Astrocyte (in vitro differentiated cells and primary cell): ENCODE measurements around the gene SBF2. TPM values are rescaled to one million over a fixed set of nuclear protein-coding genes. Genes with fewer than 3 reads are reported as not detected.
"Not testable (repeated sequence)": the region's sequence is repeated elsewhere in the genome, so short reads cannot be mapped to it uniquely, and the experiment has no call there.

Source experiments
- DNase-seq: peaks from one replicate; pipeline ENCODE4 v3.0.0-alpha.2; 2010; ENCODE audit warnings: low read depth
- FAIRE-seq: peaks from 2 replicates; lab custom pipeline; 2011; peaks lifted over from hg19 to GRCh38; lab: Jason Lieb, UNC
- H2AFZ ChIP-seq: 2 replicates; pipeline ENCODE4 v1.6.0; 2012; ENCODE audit warnings: low read depth, low read length, inconsistent platforms
- H3K27ac ChIP-seq: 2 replicates; pipeline ENCODE4 v1.5.1; 2011; ENCODE audit warnings: low read depth, low read length, inconsistent platforms
- H3K27me3 ChIP-seq: 2 replicates; pipeline ENCODE4 v1.6.0; 2011; ENCODE audit warnings: low read length, inconsistent platforms; ENCODE audit not compliant: insufficient read depth
- H3K36me3 ChIP-seq: 2 replicates; pipeline ENCODE4 v1.5.1; 2011; ENCODE audit warnings: low read length, inconsistent platforms; ENCODE audit not compliant: insufficient read depth
- H3K4me1 ChIP-seq: 2 replicates; pipeline ENCODE4 v1.5.1; 2011; ENCODE audit warnings: low read length, inconsistent platforms; ENCODE audit not compliant: insufficient read depth
- H3K4me2 ChIP-seq: 2 replicates; pipeline ENCODE4 v1.6.0; 2012; ENCODE audit warnings: low read length, inconsistent platforms
- H3K4me3 ChIP-seq: 2 replicates; pipeline ENCODE4 v1.5.1; 2011; ENCODE audit warnings: low read depth, mild to moderate bottlenecking, low read length, inconsistent platforms; ENCODE audit not compliant: insufficient read depth
- H3K79me2 ChIP-seq: 2 replicates; pipeline ENCODE4 v1.6.0; 2012; ENCODE audit warnings: mild to moderate bottlenecking, low read length, inconsistent platforms; ENCODE audit not compliant: insufficient read depth
- H3K9ac ChIP-seq: 2 replicates; pipeline ENCODE4 v1.6.0; 2012; ENCODE audit warnings: mild to moderate bottlenecking, low read length, inconsistent platforms
- H3K9me3 ChIP-seq: 2 replicates; pipeline ENCODE4 v1.5.1; 2012; ENCODE audit warnings: low read depth, mild to moderate bottlenecking, low read length, inconsistent platforms; ENCODE audit not compliant: insufficient read depth
- H4K20me1 ChIP-seq: 2 replicates; pipeline ENCODE4 v1.6.0; 2012; ENCODE audit warnings: low read length, inconsistent platforms; ENCODE audit not compliant: insufficient read depth
- H3K27ac Mint-ChIP-seq: one replicate; pipeline ENCODE4 v1.8.0; 2021; ENCODE audit warnings: mild to moderate bottlenecking, mixed read lengths; ENCODE audit not compliant: unreplicated experiment
- H3K27me3 Mint-ChIP-seq: one replicate; pipeline ENCODE4 v1.8.0; 2021; ENCODE audit warnings: low read depth, mixed read lengths; ENCODE audit not compliant: unreplicated experiment
- H3K36me3 Mint-ChIP-seq: one replicate; pipeline ENCODE4 v1.8.0; 2021; ENCODE audit warnings: low read depth, mixed read lengths; ENCODE audit not compliant: unreplicated experiment
- H3K4me1 Mint-ChIP-seq: one replicate; pipeline ENCODE4 v1.8.0; 2021; ENCODE audit warnings: low read depth, mixed read lengths; ENCODE audit not compliant: unreplicated experiment
- H3K4me3 Mint-ChIP-seq: one replicate; pipeline ENCODE4 v1.8.0; 2021; ENCODE audit warnings: mild to moderate bottlenecking, moderate library complexity, mixed read lengths; ENCODE audit not compliant: unreplicated experiment
- H3K9me3 Mint-ChIP-seq: one replicate; pipeline ENCODE4 v1.8.0; 2021; ENCODE audit warnings: mild to moderate bottlenecking, mixed read lengths; ENCODE audit not compliant: unreplicated experiment
- EZH2 ChIP-seq: IDR thresholded peaks from 2 replicates; pipeline ENCODE4 v1.6.1; 2012; ENCODE audit warnings: mild to moderate bottlenecking, low read length, inconsistent platforms; ENCODE audit not compliant: insufficient read depth
- total RNA-seq: library from RNA; stranded (reverse); gene quantifications from 2 replicates; pipeline ENCODE4 v1.2.1, GENCODE V29; 2021
- TF ChIP-seq, protein P1 (sequence below): IDR thresholded peaks from 2 replicates; pipeline ENCODE4 v1.5.1; 2011; ENCODE audit warnings: low read depth, mild to moderate bottlenecking, inconsistent platforms, low read length, moderate library complexity; ENCODE audit not compliant: insufficient read depth

Gene SBF2
- total RNA-seq, 1 donor from 2014 or later: 50.0 TPM

DNA sequence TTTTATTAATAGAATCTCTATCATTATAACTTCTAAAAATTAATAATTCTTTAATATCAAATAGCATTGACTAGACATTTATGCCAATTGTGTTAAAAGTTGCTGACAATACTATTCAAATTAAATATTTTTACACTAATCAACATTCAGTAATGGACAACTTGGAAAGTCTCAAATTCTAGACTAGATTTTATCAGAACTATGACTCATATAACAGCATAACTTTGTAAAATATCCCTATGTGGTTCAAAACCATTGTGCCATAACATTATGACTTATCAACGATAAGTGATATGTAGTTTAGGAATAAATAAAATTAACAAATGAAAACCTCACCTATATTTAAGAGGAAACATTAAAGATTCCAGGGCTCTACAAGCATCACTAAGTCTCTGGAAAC lies 291.8 kb downstream of the SBF2 start:
- no peak overlapping the region for H3K27ac Mint-ChIP-seq
- H3K4me3 Mint-ChIP-seq: no peak overlapping the region
- no peak for TF ChIP-seq EZH2
- TF ChIP-seq, protein P1, sequence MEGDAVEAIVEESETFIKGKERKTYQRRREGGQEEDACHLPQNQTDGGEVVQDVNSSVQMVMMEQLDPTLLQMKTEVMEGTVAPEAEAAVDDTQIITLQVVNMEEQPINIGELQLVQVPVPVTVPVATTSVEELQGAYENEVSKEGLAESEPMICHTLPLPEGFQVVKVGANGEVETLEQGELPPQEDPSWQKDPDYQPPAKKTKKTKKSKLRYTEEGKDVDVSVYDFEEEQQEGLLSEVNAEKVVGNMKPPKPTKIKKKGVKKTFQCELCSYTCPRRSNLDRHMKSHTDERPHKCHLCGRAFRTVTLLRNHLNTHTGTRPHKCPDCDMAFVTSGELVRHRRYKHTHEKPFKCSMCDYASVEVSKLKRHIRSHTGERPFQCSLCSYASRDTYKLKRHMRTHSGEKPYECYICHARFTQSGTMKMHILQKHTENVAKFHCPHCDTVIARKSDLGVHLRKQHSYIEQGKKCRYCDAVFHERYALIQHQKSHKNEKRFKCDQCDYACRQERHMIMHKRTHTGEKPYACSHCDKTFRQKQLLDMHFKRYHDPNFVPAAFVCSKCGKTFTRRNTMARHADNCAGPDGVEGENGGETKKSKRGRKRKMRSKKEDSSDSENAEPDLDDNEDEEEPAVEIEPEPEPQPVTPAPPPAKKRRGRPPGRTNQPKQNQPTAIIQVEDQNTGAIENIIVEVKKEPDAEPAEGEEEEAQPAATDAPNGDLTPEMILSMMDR: no peak
- no peak overlapping the region for H3K27ac ChIP-seq
- FAIRE-seq (no peak), DNase-seq (no peak)
- H3K4me1 Mint-ChIP-seq: peaks cover 18% of the 10 kb centered on the region
- peaks cover 6% of the 10 kb centered on the region for H3K9me3 ChIP-seq
- no peaks in the 10 kb centered on the region for H3K36me3 ChIP-seq
- no peak overlapping the region for H2AFZ ChIP-seq
- no peak overlapping the region for H3K9ac ChIP-seq
- no peaks in the 10 kb centered on the region for H3K4me1 ChIP-seq
- H3K79me2 ChIP-seq: no peaks in the 10 kb centered on the region
- H4K20me1 ChIP-seq: no peaks in the 10 kb centered on the region
- no peaks in the 10 kb centered on the region for H3K27me3 ChIP-seq
- H3K4me2 ChIP-seq: no peak overlapping the region
- no peak overlapping the region for H3K4me3 ChIP-seq
- H3K27me3 Mint-ChIP-seq: no peaks in the 10 kb centered on the region
- peaks cover 12% of the 10 kb centered on the region for H3K9me3 Mint-ChIP-seq
- H3K36me3 Mint-ChIP-seq: peaks cover 7% of the 10 kb centered on the region

DNA sequence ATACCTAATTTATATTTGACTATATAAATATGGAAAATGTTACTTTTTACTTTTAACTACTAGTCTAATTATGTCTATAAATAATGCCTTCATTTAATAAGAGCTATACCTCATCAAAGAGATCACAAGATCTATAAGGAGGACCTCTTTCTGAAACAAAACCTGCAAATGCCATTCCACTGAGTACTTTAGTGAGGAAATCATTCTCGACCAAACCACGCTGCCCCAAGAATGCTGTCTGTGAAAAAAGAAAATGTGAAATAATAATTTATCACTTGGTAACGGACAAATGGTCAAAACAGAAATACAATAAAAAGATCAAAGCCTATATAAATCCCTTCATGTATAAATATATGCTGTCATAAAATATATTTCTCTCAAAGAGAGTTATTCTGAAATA lies 301.7 kb downstream of the SBF2 start:
- peaks cover 14% of the 10 kb centered on the region for H3K4me1 Mint-ChIP-seq
- no peaks in the 10 kb centered on the region for H3K9me3 Mint-ChIP-seq
- Histone ChIP-seq H3K9ac (no peak overlapping the region), H3K4me2 (no peak overlapping the region), H2AFZ (no peak overlapping the region), H3K4me1 (no peaks in the 10 kb centered on the region), H3K27me3 (no peaks in the 10 kb centered on the region), H3K9me3 (no peaks in the 10 kb centered on the region), H3K27ac (no peak overlapping the region), H3K4me3 (no peak overlapping the region), H4K20me1 (no peaks in the 10 kb centered on the region), H3K36me3 (no peaks in the 10 kb centered on the region), H3K79me2 (no peaks in the 10 kb centered on the region)
- H3K27me3 Mint-ChIP-seq: no peaks in the 10 kb centered on the region
- no peak for FAIRE-seq
- H3K36me3 Mint-ChIP-seq: peaks cover 16% of the 10 kb centered on the region
- H3K4me3 Mint-ChIP-seq: no peak overlapping the region
- peak; percentile 42 for DNase-seq
- H3K27ac Mint-ChIP-seq: peak overlapping the region; percentile 50
- no peak for TF ChIP-seq EZH2
- TF ChIP-seq, protein P1: no peak

DNA sequence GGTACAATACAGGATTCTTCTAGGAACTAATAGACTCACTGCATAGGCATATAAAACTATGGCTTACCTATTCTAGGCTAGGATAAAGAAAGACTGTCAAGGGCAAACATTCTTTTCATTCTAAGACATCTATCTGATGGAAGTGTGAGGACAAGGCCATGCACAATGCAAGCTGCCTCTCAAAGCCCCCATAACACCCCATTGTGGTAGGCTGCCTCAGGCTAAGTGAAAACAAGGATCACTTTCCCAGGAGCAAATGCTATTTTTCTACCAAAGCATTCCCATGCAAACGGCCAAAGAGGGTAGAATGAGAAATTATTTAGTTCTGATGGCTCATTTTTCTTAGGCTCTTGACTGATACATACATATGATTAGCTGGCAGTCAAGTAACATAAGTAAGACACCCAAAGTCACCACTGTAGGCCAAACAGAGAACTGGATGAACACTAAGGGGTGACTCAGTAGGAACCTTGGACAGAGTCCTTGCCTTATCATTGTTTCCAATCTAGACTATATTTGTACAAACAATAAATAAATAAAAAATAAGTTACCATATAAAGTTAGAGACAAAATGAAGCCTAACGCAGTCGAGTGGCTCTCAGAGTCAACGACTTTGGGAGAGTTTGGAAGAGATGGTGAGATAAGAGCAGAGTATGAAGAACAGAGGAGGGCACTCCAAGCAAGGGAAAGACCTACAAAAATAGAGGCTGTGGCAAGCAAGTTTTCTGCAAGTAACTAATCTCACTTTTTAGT lies 303.6 kb downstream of the SBF2 start:
- no peak overlapping the region for H3K4me3 Mint-ChIP-seq
- no peaks in the 10 kb centered on the region for H3K27me3 Mint-ChIP-seq
- Histone ChIP-seq H3K36me3 (no peaks in the 10 kb centered on the region), H3K9ac (no peak overlapping the region), H3K4me1 (no peaks in the 10 kb centered on the region), H3K9me3 (no peaks in the 10 kb centered on the region), H3K4me3 (no peak overlapping the region), H3K79me2 (no peaks in the 10 kb centered on the region), H4K20me1 (no peaks in the 10 kb centered on the region), H3K27me3 (no peaks in the 10 kb centered on the region), H3K27ac (no peak overlapping the region), H3K4me2 (no peak overlapping the region), H2AFZ (no peak overlapping the region)
- DNase-seq: no peak
- H3K4me1 Mint-ChIP-seq: peaks cover 14% of the 10 kb centered on the region
- peaks cover 23% of the 10 kb centered on the region for H3K36me3 Mint-ChIP-seq
- no peak for FAIRE-seq
- H3K27ac Mint-ChIP-seq: peak overlapping the region; percentile 42
- TF ChIP-seq, protein P1: no peak
- TF ChIP-seq EZH2: no peak
- H3K9me3 Mint-ChIP-seq: no peaks in the 10 kb centered on the region

DNA sequence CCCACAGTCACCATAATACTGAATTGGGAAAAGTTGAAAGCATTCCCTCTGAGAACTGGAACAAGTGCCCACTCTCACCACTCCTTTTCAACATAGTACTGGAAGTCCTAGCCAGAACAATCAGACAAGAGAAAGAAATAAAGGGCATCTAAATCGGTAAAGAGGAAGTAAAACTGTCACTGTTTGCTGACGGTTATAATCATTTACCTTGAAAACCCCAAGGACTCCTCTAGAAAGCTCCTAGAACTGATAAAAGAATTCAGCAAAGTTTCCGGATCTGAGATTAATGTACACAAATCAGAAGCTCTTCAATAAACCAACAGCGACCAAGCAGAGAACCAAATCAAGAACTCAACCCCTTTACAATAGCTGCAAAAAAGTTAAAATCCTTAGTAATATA lies 306.7 kb downstream of the SBF2 start:
- H2AFZ ChIP-seq, H3K27ac ChIP-seq, FAIRE-seq, H3K79me2 ChIP-seq, H3K27ac Mint-ChIP-seq, H3K27me3 ChIP-seq, H3K9me3 ChIP-seq, H3K4me2 ChIP-seq, H3K4me3 ChIP-seq, H4K20me1 ChIP-seq, H3K4me3 Mint-ChIP-seq, H3K36me3 ChIP-seq, H3K9ac ChIP-seq, DNase-seq, H3K9me3 Mint-ChIP-seq, H3K27me3 Mint-ChIP-seq: not testable (repeated sequence)
- Mint-ChIP-seq H3K4me1 (peaks cover 29% of the 10 kb centered on the region), H3K36me3 (peaks cover 34% of the 10 kb centered on the region)
- peaks cover 12% of the 10 kb centered on the region for H3K4me1 ChIP-seq
